ENCODE measurements around the gene TMEM123.

The TMEM123 gene

DNA sequence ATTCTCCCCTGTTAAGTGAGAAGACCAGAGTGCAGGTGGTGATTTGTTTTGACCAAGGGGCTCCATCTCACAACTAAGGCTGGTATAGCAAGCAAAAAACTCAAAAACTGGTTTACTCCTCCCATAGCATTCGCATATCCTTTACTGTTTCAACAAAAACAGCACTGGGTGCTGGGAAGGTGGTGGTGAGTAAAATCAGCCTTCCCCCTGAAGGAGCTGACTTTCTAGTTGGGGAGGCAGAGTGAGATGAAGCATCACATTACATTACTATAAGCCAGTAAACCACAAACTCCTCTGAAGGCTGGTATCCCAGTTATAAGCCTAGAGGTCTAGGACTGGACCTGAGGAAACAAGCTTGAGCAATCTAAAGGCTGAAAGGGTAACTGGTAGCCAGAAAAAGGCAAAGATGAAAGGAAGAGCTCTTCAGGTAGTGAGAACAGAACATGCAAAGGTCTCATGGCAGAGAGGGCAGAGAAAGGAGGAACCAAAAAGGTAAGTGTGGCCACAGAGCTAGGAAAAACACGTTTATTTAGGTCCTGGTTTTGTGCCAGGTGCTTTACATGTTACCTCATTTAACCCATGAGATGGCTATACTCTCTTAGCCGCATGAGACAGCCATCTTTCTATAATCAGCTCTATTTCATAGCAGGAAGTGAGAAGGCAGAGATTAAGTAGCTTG lies 22.3 kb downstream of the TMEM123 start:
- peaks cover 81% of the 10 kb centered on the region for H3K36me3 Mint-ChIP-seq (ENCODE audit: low read depth)
- H3K27me3 Mint-ChIP-seq = no peaks in the 10 kb centered on the region
- H3K4me1 Mint-ChIP-seq (ENCODE audit: low read depth) = peaks cover 77% of the 10 kb centered on the region

DNA sequence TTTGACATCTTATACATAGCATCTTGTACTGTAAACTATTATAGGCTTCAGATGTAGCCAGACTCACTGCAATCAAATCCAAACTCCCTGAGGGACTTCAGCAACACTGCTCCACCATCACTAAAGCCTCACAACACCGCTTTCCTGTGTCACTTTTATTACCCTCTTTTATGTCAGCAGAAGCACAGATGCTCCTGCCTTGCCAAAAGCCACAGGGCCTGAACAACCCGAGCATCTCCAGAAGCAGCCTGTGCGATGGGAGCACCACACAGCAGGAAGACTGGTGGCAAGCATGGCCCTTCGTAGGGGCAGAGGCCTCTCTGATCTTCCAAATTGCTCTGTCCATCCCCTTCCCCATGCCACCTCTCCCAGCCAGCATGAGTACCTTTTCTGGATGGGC lies 22.9 kb downstream of the TMEM123 start:
- H3K36me3 Mint-ChIP-seq (ENCODE audit: low read depth) = peaks cover 83% of the 10 kb centered on the region
- H3K4me3 Mint-ChIP-seq = peak overlapping the region; percentile 4
- H3K27me3 Mint-ChIP-seq = no peaks in the 10 kb centered on the region
- H3K4me1 Mint-ChIP-seq (ENCODE audit: low read depth) = peaks cover 80% of the 10 kb centered on the region
- peaks cover 28% of the 10 kb centered on the region for H3K9me3 Mint-ChIP-seq
- peak overlapping the region; percentile 90 for H3K27ac Mint-ChIP-seq
- no peak for DNase-seq

More for the DNA sequence above, 22.3 kb downstream of the TMEM123 start:
- Mint-ChIP-seq H3K4me3 (peak overlapping the region; percentile 4), H3K9me3 (peaks cover 30% of the 10 kb centered on the region), H3K27ac (peak overlapping the region; percentile 90)
- no peak for DNase-seq

DNA sequence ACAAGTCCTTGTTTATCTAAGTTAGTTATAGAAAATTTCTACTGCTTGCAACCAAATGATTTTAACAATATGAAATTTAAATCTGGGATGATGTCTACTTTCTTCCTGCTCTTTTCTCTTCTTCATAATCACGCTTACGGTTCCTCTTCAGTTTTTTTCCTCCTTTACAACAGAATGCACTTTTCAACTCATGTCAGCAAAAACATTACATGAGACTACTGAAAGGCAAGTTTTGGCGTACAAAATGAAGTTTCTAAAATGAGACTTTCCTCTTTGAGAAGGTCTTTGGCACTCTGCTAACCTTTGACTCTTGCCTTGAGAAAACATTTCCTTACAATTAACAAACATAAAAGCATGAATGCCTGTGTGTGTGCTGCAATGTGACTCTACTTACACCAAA lies 23.3 kb downstream of the TMEM123 start:
- DNase-seq = no peak
- Mint-ChIP-seq H3K27ac (peak overlapping the region; percentile 90), H3K9me3 (peaks cover 24% of the 10 kb centered on the region), H3K27me3 (no peaks in the 10 kb centered on the region), H3K4me1 (ENCODE audit: low read depth) (peaks cover 79% of the 10 kb centered on the region), H3K4me3 (no peak overlapping the region), H3K36me3 (ENCODE audit: low read depth) (peaks cover 82% of the 10 kb centered on the region)

DNA sequence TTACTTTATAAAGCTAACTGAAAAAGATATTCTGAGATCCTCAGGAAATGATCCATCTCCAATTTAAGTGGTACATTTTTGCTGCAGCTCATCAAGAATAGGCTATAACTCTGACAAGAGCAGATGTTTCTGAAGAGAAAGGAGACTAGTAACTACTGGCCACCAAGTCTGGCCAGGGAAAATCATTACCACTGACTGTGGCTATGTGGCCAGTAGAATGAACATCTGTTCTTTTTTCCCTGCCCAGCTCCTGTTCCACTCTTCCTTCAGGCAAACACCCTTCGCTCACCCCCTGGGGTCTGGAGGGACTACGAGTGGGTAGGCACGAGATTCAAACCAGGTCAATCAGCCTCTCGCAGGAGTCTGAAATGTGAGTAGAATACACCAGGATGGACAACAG lies 23.9 kb downstream of the TMEM123 start:
- no peak overlapping the region for H3K4me3 Mint-ChIP-seq

DNA sequence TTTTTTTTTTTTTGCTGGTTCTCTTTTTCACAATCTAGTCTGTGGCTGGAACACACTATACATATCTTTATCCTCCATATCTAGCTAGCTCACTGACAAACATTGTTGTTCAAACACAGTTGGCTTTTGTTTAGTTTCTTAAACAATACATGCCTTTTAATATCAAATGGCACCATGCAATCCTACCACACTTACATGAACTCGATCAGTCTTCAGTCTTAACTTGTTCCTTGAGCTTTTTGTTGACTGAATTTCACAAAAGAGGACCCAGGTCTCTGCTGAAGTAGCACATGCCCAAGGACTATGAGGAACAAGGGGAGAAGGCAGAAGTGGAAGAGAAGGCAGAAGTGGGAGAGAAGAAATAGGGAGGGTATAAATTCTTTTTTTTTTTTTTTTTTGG lies 25.5 kb downstream of the TMEM123 start:
- Mint-ChIP-seq H3K27me3 (no peaks in the 10 kb centered on the region), H3K9me3 (peaks cover 7% of the 10 kb centered on the region), H3K27ac (peak overlapping the region; percentile 85), H3K4me1 (ENCODE audit: low read depth) (peaks cover 84% of the 10 kb centered on the region), H3K36me3 (ENCODE audit: low read depth) (peaks cover 67% of the 10 kb centered on the region), H3K4me3 (no peak overlapping the region)
- no peak for DNase-seq

More for the DNA sequence above, 23.9 kb downstream of the TMEM123 start:
- peaks cover 78% of the 10 kb centered on the region for H3K4me1 Mint-ChIP-seq (ENCODE audit: low read depth)
- H3K27ac Mint-ChIP-seq = peak overlapping the region; percentile 90
- no peak for DNase-seq
- H3K36me3 Mint-ChIP-seq (ENCODE audit: low read depth) = peaks cover 77% of the 10 kb centered on the region
- H3K27me3 Mint-ChIP-seq = no peaks in the 10 kb centered on the region
- peaks cover 22% of the 10 kb centered on the region for H3K9me3 Mint-ChIP-seq

DNA sequence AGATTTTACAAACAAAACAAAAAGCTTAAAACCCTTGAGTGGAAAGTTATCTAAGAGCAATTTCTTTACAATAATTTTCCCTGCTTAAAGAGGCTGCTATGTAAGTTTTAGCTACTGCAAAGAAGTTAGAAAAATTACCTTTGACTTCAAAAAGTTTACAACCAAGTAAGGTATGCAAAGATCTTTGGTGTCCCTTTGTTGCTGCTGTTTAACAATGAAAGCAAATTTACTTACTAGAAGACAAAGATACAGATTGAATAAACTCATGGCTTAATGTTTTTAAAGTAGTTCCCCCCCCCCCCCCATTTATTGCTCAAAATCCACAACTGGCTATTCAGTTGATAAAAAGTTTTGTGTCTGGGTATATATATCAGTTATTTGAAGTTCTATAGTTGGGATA lies 26.0 kb downstream of the TMEM123 start:
- Mint-ChIP-seq H3K27me3 (no peaks in the 10 kb centered on the region), H3K27ac (no peak overlapping the region), H3K9me3 (peaks cover 2% of the 10 kb centered on the region), H3K4me3 (no peak overlapping the region), H3K36me3 (ENCODE audit: low read depth) (peaks cover 66% of the 10 kb centered on the region), H3K4me1 (ENCODE audit: low read depth) (peaks cover 84% of the 10 kb centered on the region)
- DNase-seq = no peak

DNA sequence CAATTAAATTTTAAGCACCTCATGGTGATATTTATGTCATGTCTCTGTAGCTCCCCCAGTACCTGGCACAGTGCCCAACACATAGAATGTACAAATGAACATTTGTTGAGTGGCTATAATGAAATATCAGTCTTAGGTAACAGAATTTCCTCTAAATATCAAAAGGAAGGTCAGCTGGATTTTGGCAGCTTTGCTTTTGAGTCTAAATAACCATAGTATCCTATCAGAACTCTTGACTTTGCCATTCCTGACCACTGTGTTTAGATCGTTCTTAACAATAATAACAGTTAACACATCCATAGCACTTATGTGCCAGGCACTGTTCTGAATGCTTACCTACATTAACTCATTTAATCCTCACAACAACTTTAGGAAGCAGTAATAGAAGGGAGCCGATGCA lies 26.6 kb downstream of the TMEM123 start:
- peaks cover 85% of the 10 kb centered on the region for H3K4me1 Mint-ChIP-seq (ENCODE audit: low read depth)
- H3K36me3 Mint-ChIP-seq (ENCODE audit: low read depth) = peaks cover 65% of the 10 kb centered on the region
- no peaks in the 10 kb centered on the region for H3K9me3 Mint-ChIP-seq
- DNase-seq = no peak
- H3K27ac Mint-ChIP-seq = peak overlapping the region; percentile 50
- no peaks in the 10 kb centered on the region for H3K27me3 Mint-ChIP-seq
- no peak overlapping the region for H3K4me3 Mint-ChIP-seq

DNA sequence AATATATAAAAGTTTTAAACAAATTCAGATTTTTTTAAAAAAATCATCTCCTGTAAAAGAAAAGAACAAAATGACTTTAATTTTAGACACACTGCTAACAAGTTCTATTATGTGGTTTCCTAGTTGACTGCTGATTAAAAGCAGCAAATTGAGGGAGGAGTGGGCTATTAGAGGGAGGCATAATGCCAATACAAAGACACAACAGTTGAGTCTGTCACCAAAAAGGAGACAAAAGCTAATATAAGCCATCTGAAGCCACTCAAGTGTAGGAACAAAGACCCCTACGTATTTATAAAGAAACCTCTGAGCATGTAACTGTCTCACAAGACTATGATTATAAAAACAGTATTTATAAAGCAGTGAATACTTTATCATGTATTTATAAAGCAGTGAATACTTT lies 28.6 kb downstream of the TMEM123 start:
- Mint-ChIP-seq H3K36me3 (ENCODE audit: low read depth) (peaks cover 64% of the 10 kb centered on the region), H3K4me3 (no peak overlapping the region), H3K27ac (peak overlapping the region; percentile 24), H3K27me3 (no peaks in the 10 kb centered on the region), H3K9me3 (peaks cover under 1% of the 10 kb centered on the region), H3K4me1 (ENCODE audit: low read depth) (peaks cover 85% of the 10 kb centered on the region)
- DNase-seq = no peak

DNA sequence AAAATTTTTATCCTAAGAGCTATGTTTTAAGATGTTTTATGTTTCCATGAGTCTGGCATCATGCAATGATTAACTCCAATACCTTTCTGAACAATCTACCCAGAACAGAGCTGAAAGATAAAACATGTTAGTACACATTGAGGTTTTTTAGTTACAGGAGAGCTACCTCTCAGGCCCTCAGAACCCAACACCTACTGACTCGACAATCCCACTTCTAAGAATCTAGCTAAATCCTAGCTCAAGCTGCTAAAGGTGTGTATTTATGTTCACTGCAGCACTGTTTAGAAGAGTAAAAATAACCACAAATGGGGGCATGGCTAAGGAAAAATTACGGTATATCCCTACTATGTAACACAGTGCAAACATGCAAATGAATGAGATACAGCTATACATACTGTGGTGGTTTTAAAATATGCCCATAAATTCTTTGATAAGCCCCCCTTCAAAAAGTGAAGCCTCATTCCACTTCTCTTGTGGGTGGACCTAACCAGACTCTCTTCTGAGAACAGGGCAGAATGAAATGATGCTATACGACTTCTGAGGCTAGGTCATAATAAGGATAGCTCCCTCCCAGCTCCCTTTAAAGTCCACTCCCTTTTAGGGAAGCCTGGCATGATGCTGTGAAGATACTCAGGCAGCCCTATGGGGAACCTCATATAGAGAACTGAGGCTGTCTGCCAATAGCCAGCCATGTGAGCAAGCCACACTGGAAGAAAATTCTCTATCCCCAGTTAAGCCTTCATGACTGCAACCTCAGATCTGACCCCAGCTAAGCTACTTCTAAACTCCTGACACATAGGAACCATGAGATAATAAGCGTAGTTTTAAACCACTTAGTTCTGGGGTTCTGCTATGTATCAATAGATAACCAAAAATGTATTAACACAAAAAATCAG lies 29.5 kb downstream of the TMEM123 start:
- Mint-ChIP-seq H3K4me3 (no peak overlapping the region), H3K4me1 (ENCODE audit: low read depth) (peaks cover 89% of the 10 kb centered on the region), H3K36me3 (ENCODE audit: low read depth) (peaks cover 67% of the 10 kb centered on the region), H3K27me3 (no peaks in the 10 kb centered on the region), H3K9me3 (peaks cover 8% of the 10 kb centered on the region), H3K27ac (peak overlapping the region; percentile 81)
- no peak for DNase-seq

DNA sequence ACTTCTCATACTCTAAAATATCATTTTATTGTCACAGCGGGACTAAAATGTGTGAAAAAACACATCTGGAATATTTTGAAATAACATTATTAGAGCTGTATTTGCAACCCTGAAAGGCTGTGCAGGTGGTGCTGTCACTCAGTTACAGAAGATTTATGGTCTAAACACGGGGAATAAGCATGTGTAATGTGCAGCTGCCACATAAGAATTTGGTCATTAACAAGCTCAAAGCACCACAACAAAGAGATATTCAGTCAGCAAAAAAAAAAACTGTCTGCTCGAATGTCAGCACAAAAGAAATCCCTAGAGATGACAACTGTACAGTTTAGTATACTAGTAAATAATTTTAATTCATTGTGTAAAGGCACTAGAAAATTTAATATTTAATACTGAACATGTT lies 31.3 kb downstream of the TMEM123 start:
- H3K27me3 Mint-ChIP-seq = no peaks in the 10 kb centered on the region
- no peak overlapping the region for H3K4me3 Mint-ChIP-seq
- peaks cover 10% of the 10 kb centered on the region for H3K9me3 Mint-ChIP-seq
- no peak for DNase-seq
- peaks cover 96% of the 10 kb centered on the region for H3K4me1 Mint-ChIP-seq (ENCODE audit: low read depth)
- peak overlapping the region; percentile 83 for H3K27ac Mint-ChIP-seq
- H3K36me3 Mint-ChIP-seq (ENCODE audit: low read depth) = peaks cover 73% of the 10 kb centered on the region

DNA sequence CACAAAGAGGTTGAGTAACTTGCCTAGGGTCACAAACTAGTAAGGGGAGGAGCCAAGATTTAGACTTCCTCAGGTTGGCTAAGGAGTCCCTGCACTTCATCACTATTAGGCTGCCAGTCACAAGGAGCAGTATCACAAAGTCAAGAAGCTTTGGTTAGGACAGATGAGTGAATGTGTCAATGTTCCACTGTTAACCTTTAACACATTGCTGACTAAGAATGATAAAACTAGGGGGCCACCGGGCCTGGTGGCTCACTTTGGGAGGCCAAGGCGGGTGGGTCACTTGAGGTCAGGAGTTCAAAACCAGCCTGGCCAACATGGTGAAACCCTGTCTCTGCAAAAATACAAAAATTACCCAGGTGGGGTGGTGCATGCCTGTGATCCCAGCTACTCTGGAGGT lies 32.0 kb downstream of the TMEM123 start:
- peaks cover 10% of the 10 kb centered on the region for H3K9me3 Mint-ChIP-seq
- no peaks in the 10 kb centered on the region for H3K27me3 Mint-ChIP-seq
- peaks cover 71% of the 10 kb centered on the region for H3K36me3 Mint-ChIP-seq (ENCODE audit: low read depth)
- DNase-seq = no peak
- H3K27ac Mint-ChIP-seq = peak overlapping the region; percentile 83
- H3K4me3 Mint-ChIP-seq = peak overlapping the region; percentile 7
- peaks cover 95% of the 10 kb centered on the region for H3K4me1 Mint-ChIP-seq (ENCODE audit: low read depth)

DNA sequence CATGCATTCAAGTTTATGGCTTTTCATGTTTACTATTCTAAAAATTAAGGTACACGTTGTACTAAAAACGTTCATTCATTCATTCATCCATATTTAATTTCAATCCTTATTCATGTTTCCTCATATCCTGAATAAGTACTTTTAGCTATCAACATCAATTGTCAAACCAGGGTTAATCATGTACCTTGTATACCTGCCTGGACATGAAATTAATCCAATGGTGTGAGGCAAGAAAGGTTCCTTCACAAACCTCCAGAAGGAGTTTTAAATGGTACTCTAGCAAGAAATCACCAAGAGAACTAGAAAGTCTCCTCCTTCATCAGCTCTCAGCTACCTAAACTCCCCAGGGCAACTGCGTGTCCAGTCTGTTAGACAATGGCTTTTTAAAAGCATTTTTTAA lies 33.4 kb downstream of the TMEM123 start:
- Mint-ChIP-seq H3K9me3 (peaks cover 10% of the 10 kb centered on the region), H3K36me3 (ENCODE audit: low read depth) (peaks cover 66% of the 10 kb centered on the region), H3K27ac (no peak overlapping the region), H3K4me3 (no peak overlapping the region), H3K27me3 (no peaks in the 10 kb centered on the region), H3K4me1 (ENCODE audit: low read depth) (peaks cover 98% of the 10 kb centered on the region)
- no peak for DNase-seq

DNA sequence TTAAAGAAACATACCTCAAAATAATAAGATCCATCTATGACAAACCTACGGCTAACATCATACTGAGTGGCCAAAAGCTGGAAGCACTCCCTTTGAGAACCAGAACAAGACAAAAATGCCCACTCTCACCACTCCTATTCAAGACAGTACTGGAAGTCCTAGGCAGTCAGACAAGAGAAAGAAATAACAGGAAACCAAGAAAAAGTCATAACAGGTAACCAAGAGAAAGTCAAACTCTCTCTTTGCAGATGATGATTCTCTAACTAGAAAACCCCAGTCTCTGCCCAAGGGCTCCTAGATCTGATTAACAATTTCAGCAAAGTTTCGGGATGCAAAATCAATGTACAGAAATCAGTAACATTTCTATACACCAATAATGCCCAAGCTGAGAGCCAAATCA lies 35.6 kb downstream of the TMEM123 start:
- Mint-ChIP-seq H3K27ac (peak overlapping the region; percentile 92), H3K36me3 (ENCODE audit: low read depth) (peaks cover 73% of the 10 kb centered on the region), H3K4me1 (ENCODE audit: low read depth) (peaks cover 99% of the 10 kb centered on the region), H3K9me3 (peaks cover 10% of the 10 kb centered on the region), H3K4me3 (peak overlapping the region; percentile 39), H3K27me3 (no peaks in the 10 kb centered on the region)
- no peak for DNase-seq

DNA sequence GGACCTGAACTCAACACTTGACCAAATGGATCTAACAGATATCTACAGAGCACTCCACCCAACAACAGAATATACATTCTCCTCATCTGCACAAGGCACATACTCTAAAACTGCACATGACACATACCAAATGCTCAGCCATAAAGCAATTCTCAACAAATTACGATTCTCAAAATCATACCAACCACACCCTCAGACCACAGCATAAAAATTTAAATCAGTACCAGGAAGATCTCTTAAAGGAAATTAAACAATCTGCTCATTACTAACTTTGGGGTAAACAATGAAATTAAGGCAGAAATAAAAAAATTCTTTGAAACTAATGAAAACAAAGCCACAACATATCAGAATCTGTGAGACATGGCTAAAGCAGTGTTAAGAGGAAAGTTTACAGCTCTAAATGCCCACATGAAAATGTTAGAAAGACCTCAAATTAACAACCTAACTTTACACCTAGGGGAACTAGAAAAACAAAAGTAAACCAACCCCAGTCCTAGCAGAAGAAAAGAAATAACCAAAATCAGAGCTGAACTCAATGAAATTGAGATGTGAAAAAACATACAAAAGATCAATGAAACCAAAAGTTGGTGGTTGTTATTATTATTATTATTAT lies 37.2 kb downstream of the TMEM123 start:
- peak overlapping the region; percentile 42 for H3K4me3 Mint-ChIP-seq
- H3K27me3 Mint-ChIP-seq = no peaks in the 10 kb centered on the region
- peaks cover 10% of the 10 kb centered on the region for H3K9me3 Mint-ChIP-seq
- H3K4me1 Mint-ChIP-seq (ENCODE audit: low read depth) = peaks cover 98% of the 10 kb centered on the region
- H3K36me3 Mint-ChIP-seq (ENCODE audit: low read depth) = peaks cover 74% of the 10 kb centered on the region
- no peak for DNase-seq
- H3K27ac Mint-ChIP-seq = peak overlapping the region; percentile 91

All from activated T-cell treated with anti-CD3 and anti-CD28 coated beads, Interleukin-2, amount 50 U/mL, for 24 hours (primary cell).